MCF 10A (cell line): ENCODE results near the gene KNDC1. TPM values are rescaled to one million over a fixed set of nuclear protein-coding genes. Genes with fewer than 3 reads are reported as not detected.

ENCODE experiments used
- BruUV-seq: library from RNA; stranded (reverse); fragments of 400-500 nt; replicated peaks from 2 replicates; lab custom pipeline; 2021; lab: Mats Ljungman, UMichigan
- CTCF ChIA-PET: fragments of 300-600 bp; sonication (Branson Sonifier 250); formaldehyde crosslinking; extraction: SDS; loops from one replicate; lab custom pipeline; 2021; ENCODE audit warnings: antibody characterized with exemption, inconsistent platforms; lab: Yijun Ruan, JAX
- POLR2A ChIA-PET: fragments of 300-600, 350-650 bp; sonication (Branson Sonifier 250); formaldehyde crosslinking; extraction: SDS; loops from one replicate; lab custom pipeline; 2020; ENCODE audit warnings: antibody characterized with exemption, inconsistent platforms; lab: Yijun Ruan, JAX
- DNase-seq: peaks from one replicate; pipeline ENCODE4 v3.0.0-alpha.2; 2018; ENCODE audit not compliant: unreplicated experiment
- H3K27ac Mint-ChIP-seq: one replicate; pipeline ENCODE4 v1.8.0; 2022; ENCODE audit warnings: mild to moderate bottlenecking, low read depth, mixed read lengths; ENCODE audit not compliant: unreplicated experiment
- H3K27me3 Mint-ChIP-seq: one replicate; pipeline ENCODE4 v1.8.0; 2022; ENCODE audit warnings: mixed read lengths; ENCODE audit not compliant: insufficient read depth, unreplicated experiment
- H3K36me3 Mint-ChIP-seq: one replicate; pipeline ENCODE4 v1.8.0; 2022; ENCODE audit warnings: mild to moderate bottlenecking, moderate library complexity, mixed read lengths; ENCODE audit not compliant: insufficient read depth, unreplicated experiment
- H3K4me1 Mint-ChIP-seq: one replicate; pipeline ENCODE4 v1.8.0; 2022; ENCODE audit warnings: mixed read lengths; ENCODE audit not compliant: insufficient read depth, unreplicated experiment
- H3K4me3 Mint-ChIP-seq: one replicate; pipeline ENCODE4 v1.8.0; 2022; ENCODE audit warnings: mild to moderate bottlenecking, moderate library complexity, mixed read lengths; ENCODE audit not compliant: unreplicated experiment
- H3K9me3 Mint-ChIP-seq: one replicate; pipeline ENCODE4 v1.8.0; 2022; ENCODE audit warnings: mixed read lengths; ENCODE audit not compliant: unreplicated experiment
- intact Hi-C: fragments of 100-400 bp; cut with micrococcal nuclease; formaldehyde crosslinking; loops from 2 replicates; pipeline ENCODE4 v1.14.1; 2022
- total RNA-seq: library from RNA; stranded (reverse); gene quantifications from 2 replicates; pipeline ENCODE4 v1.2.3, GENCODE V29; 2022
- TF ChIP-seq, protein P1 (sequence below): fragments of 200-600 bp; IDR thresholded peaks from one replicate; pipeline ENCODE4 v1.8.0; 2022; ENCODE audit warnings: antibody characterized with exemption, mild to moderate bottlenecking; ENCODE audit not compliant: unreplicated experiment

KNDC1 gene
- total RNA-seq, 1 experiment from 2014 or later = 2.1 TPM

DNA sequence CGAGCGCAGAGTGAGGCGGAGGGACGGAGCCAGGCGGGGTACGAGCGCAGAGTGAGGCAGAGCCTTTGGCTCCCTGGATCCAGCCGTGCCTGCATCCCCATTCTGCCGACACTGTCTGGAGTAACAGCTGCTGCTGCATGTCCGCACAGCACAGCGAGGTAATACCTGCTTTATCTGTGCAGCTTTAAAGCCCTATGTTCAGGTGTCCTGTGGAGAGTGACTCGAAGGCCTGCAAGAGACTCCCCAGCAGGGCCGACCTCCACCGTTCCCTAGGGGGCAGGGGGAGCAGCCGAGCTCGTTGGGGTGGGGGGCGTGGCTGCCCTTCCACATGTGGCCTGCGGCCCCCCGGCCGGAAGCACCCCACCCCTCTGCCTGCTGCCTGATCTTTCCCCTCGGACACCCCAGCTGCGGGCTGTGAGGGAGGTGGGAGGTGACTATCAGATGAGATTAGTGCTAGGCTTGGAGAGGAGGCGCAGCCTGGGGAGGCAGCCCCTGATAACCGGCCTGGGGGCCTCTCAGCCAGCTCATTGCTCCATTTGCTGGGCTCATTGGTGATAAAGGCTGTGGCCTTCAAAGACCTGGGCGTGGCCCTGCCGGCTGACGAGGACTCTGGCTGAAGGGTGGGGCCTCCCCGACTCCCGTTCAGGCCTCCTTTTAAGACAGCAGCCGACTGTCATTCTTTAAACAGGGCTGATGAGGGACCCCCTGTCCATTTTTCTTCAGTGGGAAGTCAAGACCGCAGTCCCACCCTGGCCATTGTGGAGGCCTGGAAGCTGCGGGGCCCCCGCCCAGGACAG lies 85.6 kb downstream of the KNDC1 start:
- ChIA-PET POLR2A (no interaction called here), CTCF (interaction anchor here (1.1 kb wide), 1 partner anchor 11 kb away, joined by 6 read pairs; no protein-coding TSS in a partner anchor)
- H3K27me3 Mint-ChIP-seq = peaks cover 11% of the 10 kb centered on the region
- no peak overlapping the region for H3K4me3 Mint-ChIP-seq
- TF ChIP-seq, protein P1, sequence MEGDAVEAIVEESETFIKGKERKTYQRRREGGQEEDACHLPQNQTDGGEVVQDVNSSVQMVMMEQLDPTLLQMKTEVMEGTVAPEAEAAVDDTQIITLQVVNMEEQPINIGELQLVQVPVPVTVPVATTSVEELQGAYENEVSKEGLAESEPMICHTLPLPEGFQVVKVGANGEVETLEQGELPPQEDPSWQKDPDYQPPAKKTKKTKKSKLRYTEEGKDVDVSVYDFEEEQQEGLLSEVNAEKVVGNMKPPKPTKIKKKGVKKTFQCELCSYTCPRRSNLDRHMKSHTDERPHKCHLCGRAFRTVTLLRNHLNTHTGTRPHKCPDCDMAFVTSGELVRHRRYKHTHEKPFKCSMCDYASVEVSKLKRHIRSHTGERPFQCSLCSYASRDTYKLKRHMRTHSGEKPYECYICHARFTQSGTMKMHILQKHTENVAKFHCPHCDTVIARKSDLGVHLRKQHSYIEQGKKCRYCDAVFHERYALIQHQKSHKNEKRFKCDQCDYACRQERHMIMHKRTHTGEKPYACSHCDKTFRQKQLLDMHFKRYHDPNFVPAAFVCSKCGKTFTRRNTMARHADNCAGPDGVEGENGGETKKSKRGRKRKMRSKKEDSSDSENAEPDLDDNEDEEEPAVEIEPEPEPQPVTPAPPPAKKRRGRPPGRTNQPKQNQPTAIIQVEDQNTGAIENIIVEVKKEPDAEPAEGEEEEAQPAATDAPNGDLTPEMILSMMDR = no peak
- no peak overlapping the region for H3K27ac Mint-ChIP-seq
- no peaks in the 10 kb centered on the region for H3K9me3 Mint-ChIP-seq
- H3K36me3 Mint-ChIP-seq = no peaks in the 10 kb centered on the region
- DNase-seq = no peak
- intact Hi-C loops = no loop called here
- no TSS peak for BruUV-seq
- H3K4me1 Mint-ChIP-seq = peaks cover 7% of the 10 kb centered on the region

DNA sequence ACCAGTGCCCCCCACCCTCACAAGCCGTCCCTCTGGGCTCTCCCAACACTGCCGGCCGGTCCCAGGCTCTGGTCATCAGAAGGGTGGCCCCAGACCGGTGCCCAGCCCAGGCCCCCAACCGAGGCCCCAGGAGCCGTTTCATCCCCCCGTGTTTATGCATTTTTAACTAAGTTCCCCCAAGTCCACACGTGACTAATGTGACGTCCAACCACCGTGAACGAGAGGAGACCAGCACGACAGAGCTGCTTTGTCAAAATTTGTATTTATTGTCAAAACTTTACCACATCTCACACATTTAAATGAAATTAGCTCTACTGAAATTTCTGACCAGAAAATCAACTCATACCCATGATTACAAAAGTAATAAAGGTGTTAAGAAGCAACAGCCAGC lies 86.2 kb downstream of the KNDC1 start:
- H3K27ac Mint-ChIP-seq = no peak overlapping the region
- H3K36me3 Mint-ChIP-seq = no peaks in the 10 kb centered on the region
- TF ChIP-seq, protein P1 = no peak
- BruUV-seq = no TSS peak
- no peak overlapping the region for H3K4me3 Mint-ChIP-seq
- no peaks in the 10 kb centered on the region for H3K9me3 Mint-ChIP-seq
- DNase-seq = no peak
- intact Hi-C loops = no loop called here
- ChIA-PET POLR2A (no interaction called here), CTCF (no interaction called here)
- H3K27me3 Mint-ChIP-seq = peaks cover 14% of the 10 kb centered on the region
- peaks cover 7% of the 10 kb centered on the region for H3K4me1 Mint-ChIP-seq

- Mint-ChIP-seq H3K9me3 (no peaks in the 10 kb centered on the region), H3K27ac (no peak overlapping the region), H3K4me3 (no peak overlapping the region), H3K4me1 (peaks cover 5% of the 10 kb centered on the region), H3K36me3 (no peaks in the 10 kb centered on the region), H3K27me3 (peaks cover 14% of the 10 kb centered on the region)
- CTCF ChIA-PET = interaction anchor here (0.6 kb wide), 1 partner anchor 10 kb away, joined by 3 read pairs; no protein-coding TSS in a partner anchor
- no peak for DNase-seq
- intact Hi-C loops = no loop called here
- POLR2A ChIA-PET = no interaction called here
- no TSS peak for BruUV-seq
- TF ChIP-seq, protein P1 = no peak
Measured at GRCh38 chr10:133247681-133248333, 87.8 kb downstream of the KNDC1 start.

DNA sequence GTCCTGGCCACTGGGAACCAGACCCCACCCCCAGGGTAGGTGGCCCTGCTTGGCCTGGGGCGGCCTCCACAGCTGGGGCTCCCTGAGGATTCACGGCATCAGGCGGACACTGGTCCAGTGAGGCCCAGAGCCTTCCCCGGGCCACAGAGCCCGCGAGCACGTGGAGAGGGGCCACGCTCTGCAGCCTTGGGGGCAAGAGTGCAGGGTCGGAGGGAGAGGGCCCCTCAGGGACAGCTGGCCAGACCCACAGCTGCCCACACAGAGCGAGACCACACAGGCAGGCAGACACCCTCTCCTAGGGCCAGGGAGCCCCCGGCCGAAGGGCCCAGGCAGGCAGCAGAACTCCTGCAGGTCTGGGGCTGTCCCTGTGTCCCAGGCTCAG lies 88.3 kb downstream of the KNDC1 start:
- no peak for DNase-seq
- CTCF ChIA-PET = no interaction called here
- Mint-ChIP-seq H3K27ac (no peak overlapping the region), H3K27me3 (peaks cover 14% of the 10 kb centered on the region), H3K4me1 (peaks cover under 1% of the 10 kb centered on the region), H3K9me3 (no peaks in the 10 kb centered on the region), H3K36me3 (no peaks in the 10 kb centered on the region), H3K4me3 (no peak overlapping the region)
- intact Hi-C loops = no loop called here
- BruUV-seq = no TSS peak
- POLR2A ChIA-PET = no interaction called here
- TF ChIP-seq, protein P1 = no peak
